SIG-M5 treated with dmso at 0.1 percent for 504 hours (cell line): ENCODE data around the gene SRF.
"Not testable (repeated sequence)": the region's sequence is repeated elsewhere in the genome, so short reads cannot be mapped to it uniquely, and the experiment has no call there.

Source experiments
- DNase-seq: peaks from one replicate; lab custom pipeline; 2025; ENCODE audit not compliant: unreplicated experiment; lab: John Stamatoyannopoulos, UW

Gene SRF

DNA sequence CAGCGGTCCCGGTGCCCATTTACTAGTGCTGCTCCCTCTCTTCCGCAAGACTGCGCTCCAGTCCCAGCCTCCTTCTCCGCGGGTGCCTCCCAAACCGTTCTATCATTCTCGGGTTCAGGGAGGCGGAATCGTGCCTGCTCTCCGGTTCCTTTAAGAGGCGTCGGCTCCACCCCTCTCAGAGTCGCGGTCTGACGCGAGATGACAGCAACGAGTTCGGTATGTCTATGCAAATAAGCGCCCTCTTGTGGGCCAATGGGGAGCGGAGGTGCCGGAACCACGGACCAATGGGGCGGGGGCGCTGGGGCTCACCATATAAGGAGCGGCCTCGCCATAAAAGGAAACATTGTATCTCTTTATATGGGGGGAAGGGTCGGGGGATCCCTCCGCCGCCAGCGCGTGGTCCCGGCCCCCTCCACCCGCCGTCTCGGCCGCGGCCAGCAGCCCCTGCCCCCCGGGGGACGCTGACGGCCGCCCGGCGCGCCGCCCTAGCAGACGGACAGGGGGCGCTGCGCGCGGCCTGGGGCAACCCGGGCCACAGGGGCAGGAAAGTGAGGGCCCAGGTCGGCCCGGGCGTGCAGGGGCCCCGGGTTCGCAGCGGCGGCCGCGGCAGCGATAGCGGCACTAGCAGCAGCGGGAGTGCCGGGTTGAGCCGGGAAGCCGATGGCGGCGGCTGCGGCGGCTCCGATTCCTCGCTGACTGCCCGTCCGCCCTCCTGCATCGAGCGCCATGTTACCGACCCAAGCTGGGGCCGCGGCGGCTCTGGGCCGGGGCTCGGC is at the start of gene SRF:
Gene SRF (plus strand): TSS at position 339 of the 776 bp plus-strand sequence. CDS start 388 bp downstream, at position 727.
- DNase-seq = peak; percentile 97

DNA sequence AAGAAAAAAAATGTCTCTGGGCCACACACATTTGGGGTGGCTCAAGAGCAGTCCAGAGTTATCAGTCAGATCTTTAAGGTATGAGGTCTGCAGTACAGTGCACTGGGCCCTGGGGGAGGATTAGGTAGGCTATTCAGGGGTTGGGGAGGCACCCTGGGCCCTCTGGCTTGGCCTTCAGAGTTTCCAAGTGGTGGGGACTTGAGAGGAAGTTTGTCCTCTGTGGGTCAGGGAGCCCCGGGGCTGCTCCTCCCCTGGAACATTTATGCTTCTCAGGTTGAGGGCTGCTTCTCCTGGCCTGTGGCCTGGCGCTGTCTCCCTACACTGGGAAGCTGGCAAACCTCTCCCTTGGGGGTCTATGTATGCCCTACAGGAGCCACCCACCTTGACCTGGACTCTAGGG is 48.9 kb upstream of the SRF start:
- DNase-seq = no peak

DNA sequence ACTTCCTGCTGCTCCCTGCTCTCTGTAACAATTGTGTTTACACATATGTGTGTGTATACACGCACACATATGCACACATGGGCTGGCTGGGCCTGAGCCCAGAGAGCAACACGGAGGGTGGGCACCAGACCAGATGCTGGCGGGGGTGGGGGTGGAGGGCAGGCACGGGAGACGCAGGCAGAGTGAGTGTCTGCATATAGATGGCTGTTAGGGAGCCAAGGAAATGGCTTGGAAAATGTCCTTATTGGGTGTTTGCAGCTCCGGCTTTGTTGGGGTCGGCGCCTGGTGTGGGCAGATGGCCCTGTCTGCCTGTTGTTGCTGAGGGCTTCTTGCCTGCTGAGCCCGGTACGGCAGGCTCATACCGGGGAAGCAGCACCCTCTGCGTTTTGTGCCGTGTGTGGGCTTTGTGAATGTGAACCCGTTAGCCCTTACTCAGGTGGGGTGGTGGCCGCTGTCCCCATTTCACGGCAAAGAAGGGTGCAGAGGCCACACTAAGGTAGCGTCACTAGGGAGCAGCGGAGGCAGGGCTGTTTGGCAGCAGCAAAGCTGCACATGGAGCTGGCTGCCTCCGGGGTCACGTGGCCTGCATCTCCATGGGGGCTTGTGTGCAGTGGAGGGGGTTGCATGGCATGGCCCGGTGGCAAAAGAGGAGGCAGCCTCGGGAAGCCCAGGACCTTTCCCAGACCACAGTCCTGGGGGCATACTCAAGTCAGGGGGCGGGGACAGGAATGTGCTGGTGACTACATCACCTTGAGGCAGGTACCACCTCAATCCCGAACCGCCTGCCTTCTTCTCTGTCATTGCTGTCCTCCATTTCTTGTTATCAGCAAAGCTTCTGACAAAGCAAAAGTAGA is 47.4 kb upstream of the SRF start:
- no peak for DNase-seq

DNA sequence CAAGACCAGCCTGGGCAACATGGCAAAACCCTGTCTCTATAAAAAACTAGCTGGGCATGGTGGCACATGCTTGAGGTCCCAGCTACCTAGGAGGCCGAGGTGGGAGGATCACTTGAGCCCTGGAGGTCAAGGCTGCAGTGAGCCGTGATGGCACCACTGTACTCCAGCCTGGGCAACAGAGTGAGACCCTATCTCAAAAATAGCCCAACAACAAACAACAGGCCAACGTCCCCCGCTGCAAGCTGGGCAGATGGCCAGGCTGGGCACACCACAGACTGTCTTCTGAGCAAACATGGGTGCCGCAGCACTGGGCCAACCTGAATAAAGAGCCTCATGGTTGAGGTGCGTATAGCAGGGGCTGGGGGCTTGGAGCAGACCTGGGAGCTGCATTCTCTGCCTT is 46.6 kb upstream of the SRF start:
- no peak for DNase-seq

DNA sequence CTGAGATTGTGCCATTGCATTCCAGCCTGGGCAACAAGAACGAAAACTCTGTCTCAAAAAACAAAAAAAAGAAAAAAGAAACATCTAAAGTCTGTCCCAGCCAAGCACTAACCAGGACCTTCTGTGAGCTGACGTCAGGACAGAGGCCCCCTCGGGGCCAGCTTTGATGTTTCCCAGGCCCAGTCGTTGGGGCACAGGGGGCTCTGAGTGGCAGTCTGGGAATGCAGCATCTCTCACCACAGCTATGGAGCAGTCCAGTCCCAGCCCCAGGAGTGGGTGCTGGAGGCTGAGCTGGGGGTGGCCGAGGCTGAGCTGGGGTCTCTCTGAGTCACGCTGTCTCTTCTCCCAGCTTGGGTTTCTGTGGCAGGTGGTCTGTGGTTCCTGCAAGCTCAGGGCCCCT is 46.0 kb upstream of the SRF start:
- no peak for DNase-seq

DNA sequence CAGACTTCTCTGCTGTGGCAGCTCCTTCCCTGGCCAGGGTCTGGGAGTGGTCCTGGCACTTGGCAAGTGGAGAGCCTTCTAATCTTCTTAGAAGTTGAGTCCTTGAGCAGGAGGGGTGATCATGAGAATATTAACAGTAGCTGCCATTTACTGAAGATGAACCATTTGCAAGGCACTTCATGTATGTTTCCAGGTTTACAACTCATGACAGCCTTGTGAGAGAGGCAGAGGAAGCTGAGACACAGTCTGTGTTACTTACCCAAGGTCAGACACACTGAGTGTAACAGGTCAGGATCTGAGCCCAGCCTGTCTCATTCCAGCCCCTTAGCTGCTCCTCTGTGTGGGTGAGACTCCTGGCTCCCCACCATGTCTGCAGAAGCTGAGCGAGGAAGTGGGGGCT is 45.5 kb upstream of the SRF start:
- no peak for DNase-seq

DNA sequence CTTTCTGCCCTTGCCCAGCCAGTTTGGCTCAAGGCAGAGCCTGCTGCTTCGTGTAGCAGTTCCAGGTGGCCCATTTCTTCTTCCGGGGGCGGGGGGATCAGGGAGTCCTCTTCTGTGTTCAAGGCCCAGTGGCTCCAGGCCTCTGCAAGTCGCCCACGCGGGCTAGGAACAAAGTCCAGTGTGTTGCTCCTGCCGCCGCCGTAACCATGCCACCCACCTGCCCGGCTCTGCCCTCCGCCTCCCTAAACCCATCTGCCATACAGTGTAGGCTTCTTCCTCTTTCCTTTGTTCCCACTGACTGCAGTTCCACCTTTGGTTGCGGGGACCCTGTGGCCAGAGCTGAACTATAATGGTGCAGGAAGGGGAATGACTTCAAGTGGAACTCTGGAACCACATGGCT is 43.9 kb upstream of the SRF start:
- DNase-seq = no peak

DNA sequence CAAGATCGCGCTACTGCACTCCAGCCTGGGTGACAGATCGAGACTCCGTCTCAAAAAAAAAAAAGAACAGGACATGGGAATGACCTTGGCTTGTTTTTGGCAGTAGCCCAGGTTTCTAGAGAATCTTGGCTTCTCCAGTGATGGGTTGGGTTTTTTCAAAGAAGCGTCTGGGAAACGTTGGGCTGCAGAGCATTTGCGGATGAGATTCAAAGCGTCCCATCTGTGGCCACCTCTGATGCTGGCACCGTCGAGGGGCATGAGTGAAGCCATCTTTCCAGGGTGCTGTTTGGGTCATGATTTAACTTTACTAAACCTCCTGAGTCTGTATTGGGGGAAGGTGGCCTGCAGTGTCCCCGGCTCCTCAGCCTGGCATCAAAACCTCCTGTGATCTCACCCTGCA is 43.2 kb upstream of the SRF start:
- DNase-seq = no peak

DNA sequence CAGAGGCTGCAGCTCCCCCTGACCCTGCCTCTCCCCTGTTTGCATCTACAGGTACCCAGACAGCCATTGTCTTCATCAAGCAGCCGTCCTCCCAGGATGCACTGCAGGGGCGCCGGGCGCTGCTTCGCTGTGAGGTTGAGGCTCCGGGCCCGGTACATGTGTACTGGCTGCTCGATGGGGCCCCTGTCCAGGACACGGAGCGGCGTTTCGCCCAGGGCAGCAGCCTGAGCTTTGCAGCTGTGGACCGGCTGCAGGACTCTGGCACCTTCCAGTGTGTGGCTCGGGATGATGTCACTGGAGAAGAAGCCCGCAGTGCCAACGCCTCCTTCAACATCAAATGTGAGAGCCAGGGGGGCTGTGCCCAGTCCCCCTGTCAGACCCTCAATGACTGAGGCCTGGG is 42.1 kb upstream of the SRF start:
- DNase-seq = no peak

DNA sequence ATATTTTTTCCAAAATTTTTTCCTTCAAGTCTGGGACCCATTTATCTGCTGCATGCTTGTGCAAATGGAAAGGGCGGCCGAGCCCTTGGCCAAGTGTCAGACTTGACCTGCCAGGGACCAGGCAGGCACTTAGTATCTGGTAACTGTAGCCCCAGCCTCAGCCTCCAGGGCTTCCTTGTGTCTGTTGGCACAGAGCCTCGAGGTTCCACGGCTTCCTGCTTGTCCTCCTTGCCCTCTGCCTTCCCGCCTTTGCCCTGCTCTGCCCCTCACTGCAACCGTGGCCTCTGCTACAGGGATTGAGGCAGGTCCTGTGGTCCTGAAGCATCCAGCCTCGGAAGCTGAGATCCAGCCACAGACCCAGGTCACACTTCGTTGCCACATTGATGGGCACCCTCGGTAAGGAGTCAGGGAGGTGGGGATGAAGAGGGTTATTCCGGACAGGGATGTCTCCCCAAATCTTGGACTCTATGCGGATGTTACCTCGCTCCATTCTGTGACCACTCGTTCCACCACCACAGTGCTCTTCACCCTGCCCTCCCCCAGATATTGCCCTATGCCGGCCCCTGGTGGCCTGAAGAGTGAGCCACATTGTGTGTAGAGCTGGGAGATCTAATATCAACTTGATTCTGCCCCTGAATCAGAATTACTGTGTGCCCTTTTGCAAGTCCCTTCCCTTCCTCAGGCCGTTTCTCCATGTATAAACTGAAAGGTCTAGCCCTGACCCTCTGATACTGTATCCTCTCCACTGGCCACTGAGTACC is 41.5 kb upstream of the SRF start:
- no peak for DNase-seq

DNA sequence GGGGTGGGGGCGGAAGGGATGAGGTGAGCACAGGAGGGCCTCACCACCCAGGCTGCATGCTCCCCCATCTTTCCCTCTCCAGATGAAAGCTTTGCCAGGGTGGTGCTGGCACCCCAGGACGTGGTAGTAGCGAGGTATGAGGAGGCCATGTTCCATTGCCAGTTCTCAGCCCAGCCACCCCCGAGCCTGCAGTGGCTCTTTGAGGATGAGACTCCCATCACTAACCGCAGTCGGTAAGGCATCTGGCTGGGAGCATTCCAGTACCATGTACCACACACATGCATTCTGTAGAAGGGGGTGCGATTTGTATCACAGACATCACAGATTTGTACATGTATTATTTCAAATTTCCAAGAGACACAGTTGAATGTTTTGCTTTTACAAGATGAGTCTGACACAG is 40.6 kb upstream of the SRF start:
- DNase-seq = no peak

DNA sequence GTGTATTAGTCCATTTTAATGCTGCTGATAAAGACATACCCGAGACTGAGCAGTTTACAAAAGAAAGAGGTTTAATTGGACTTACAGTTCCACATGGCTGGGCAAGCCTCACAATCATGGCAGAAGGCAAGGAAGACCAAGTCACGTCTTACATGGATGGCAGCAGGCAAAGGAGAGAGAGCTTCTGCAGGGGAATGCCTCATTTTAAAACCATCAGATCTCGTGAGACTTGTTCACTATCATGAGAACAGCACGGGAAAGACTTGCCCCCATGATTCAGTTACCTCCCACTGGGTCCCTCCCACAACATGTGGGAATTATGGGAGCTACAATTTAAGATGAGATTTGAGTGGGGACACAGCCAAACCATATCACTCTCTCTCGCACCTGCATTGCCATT is 39.7 kb upstream of the SRF start:
- not testable (repeated sequence) for DNase-seq

DNA sequence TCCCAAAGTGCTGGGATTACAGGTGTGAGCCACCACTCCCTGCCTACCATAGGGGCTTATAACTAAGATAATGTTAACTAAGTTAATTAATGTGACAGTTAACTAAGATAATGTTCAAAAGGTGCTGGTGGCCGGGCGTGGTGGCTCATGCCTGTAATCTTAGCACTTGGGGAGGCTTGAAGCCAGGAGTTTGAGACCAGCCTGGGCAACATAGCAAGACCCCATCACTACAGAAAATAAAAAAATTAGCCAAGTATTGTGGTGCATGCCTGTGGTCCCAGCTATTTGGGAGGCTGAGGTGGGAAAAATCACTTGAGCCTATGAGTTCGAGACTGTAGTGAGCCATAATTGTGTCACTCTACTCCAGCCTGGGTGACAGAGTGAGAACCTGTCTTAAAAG is 32.8 kb upstream of the SRF start:
- no peak for DNase-seq

DNA sequence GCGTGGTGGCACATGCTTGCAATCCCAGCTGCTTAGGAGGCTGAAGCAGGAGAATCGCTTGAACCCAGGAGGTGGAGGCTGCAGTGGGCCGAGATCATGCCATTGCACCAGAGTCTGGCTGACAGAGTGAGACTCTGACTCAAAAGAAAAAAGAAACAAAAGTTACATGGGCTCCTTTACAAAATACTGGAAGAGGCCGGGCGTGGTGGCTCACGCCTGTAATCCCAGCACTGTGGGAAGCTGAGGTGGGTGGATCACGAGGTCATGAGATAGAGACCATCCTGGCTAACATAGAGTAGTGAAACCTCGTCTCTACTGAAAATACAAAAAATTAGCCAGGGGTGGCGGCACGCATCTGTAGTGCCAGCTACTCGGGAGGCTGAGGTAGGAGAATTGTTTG is 31.1 kb upstream of the SRF start:
- not testable (repeated sequence) for DNase-seq

DNA sequence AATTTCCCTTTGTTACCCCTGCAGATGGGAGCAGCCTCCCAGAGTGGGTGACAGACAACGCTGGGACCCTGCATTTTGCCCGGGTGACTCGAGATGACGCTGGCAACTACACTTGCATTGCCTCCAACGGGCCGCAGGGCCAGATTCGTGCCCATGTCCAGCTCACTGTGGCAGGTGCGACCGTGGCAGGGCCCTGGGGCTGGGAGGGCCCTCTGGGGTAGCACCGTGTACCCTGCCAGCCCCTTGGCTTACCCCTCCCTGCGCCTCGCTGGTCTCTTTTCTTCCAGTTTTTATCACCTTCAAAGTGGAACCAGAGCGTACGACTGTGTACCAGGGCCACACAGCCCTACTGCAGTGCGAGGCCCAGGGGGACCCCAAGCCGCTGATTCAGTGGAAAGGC is 29.4 kb upstream of the SRF start:
- no peak for DNase-seq

DNA sequence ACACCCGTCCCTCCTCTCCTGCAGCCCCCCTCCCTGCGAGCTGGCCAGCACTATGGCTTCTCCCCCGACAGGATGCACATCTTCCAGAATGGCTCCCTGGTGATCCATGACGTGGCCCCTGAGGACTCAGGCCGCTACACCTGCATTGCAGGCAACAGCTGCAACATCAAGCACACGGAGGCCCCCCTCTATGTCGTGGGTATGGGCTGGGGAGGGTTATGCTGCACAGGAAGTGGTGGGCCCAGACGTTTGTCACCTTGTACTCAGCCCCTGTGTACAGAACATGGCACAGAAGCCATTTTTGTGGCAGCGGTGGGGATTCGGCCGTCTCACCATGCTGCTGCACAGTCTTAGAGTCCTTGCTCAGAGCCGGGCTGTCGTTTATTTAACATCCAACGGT is 29.0 kb upstream of the SRF start:
- DNase-seq = no peak

DNA sequence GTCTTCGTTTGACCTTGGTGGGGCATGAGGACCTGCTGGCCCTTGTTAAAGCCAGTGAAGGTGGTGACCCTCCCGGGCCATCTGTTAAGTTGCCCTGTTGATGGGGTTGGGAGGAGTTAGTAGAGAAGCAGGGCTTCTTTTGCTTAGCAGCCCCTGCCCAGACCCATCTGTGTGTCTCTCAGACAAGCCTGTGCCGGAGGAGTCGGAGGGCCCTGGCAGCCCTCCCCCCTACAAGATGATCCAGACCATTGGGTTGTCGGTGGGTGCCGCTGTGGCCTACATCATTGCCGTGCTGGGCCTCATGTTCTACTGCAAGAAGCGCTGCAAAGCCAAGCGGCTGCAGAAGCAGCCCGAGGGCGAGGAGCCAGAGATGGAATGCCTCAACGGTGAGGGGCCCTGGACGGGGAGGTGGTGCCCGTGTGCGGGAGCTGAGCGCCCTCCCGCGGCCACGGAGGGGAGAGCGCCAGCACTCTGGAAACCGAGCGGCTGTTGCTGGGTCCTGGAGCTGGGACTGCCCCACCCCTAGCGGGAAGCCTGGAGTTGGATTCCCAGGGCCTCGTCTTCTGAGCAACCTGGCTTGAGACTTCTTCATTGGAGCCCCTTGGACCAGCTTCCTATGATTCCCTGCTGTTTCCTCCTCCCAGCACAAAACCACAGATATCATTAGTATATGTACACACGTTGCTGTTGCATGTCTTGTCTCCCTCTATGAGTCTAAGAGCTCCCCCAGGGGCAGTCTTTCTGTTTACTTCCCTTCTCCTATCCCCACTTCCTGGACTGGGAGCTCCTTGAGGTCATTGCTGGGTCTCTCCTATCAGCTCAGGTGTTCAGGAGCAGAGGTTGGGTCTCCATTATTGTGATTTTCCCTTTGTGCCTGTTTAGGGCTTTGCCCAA is 27.6 kb upstream of the SRF start:
- DNase-seq = peak; percentile 84

DNA sequence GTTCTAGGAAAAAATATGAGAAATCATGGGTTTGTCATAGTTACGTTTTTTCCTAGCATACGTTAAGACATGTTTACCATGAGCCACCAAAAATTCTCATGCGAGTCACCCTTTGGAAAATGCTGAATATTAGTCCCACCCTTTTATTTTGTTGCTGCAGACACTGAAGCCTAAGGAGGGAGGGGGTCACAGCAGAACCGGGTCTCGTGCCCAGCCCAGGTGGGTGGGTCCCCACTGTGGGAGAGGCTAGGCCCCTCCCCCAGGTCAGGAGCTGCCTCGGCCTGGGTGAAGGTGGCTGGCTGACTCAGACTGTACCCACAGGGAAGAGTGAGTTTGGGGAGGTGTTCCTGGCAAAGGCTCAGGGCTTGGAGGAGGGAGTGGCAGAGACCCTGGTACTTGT is 26.2 kb upstream of the SRF start:
- no peak for DNase-seq

DNA sequence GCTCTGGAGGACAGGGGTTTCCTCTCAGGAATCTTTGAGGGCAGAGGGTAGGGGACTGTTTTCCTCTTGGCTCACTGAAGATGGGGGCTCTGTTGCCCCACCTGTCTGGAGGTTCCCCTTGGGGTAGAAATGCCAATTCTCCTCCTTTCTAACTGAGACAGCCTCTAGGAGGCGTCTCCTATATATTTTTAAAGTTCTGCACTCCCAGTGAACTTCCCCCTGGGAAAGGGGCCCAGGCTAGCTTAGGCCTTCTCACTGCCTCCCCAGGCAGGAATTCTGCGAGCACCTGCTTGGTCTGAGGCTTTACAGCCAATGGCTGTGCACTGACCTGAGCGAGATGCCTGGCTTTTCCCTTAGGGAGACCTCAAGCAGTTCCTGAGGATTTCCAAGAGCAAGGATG is 24.8 kb upstream of the SRF start:
- no peak for DNase-seq
